Liver (tissue), 9 donors: Measurements from ENCODE around the gene CD101. TPM values are rescaled to one million over a fixed set of nuclear protein-coding genes. Genes with fewer than 3 reads are reported as not detected.

Experiments used
- DNase-seq: peaks from one replicate; pipeline ENCODE4 v3.0.0-alpha.2; 2017; ENCODE audit warnings: low spot score
- H3K27ac ChIP-seq, 2 donors: one replicate each; pipeline ENCODE4 v1.7.0; 2013; ENCODE audit warnings: inconsistent platforms in 2 of 2, low read length in 2 of 2, control low read depth in 1 of 2, low read depth in 1 of 2, mild to moderate bottlenecking in 1 of 2
- H3K27me3 ChIP-seq, 4 donors: one replicate each; pipeline versions ENCODE4 v1.6.1 to v1.7.0; 2013; ENCODE audit warnings: low read length in 3 of 4, inconsistent platforms in 1 of 4, mild to moderate bottlenecking in 1 of 4, moderate library complexity in 1 of 4; ENCODE audit not compliant: control insufficient read depth in 4 of 4, insufficient read depth in 4 of 4
- H3K36me3 ChIP-seq, 4 donors: one replicate each; pipeline versions ENCODE4 v1.6.1 to v1.7.0; 2013; ENCODE audit warnings: low read length in 3 of 4, mild to moderate bottlenecking in 3 of 4, low read depth in 1 of 4, moderate library complexity in 1 of 4; ENCODE audit not compliant: control insufficient read depth in 4 of 4, insufficient read depth in 3 of 4
- H3K4me1 ChIP-seq, 4 donors: one replicate each; pipeline versions ENCODE4 v1.6.1 to v1.7.0; 2013; ENCODE audit warnings: low read length in 3 of 4, mild to moderate bottlenecking in 3 of 4, moderate library complexity in 1 of 4; ENCODE audit not compliant: control insufficient read depth in 4 of 4, insufficient read depth in 4 of 4
- H3K4me3 ChIP-seq, 3 donors: one replicate each; pipeline versions ENCODE4 v1.6.1 to v1.7.0; 2013; ENCODE audit warnings: low read length in 3 of 3, control low read depth in 1 of 3, low read depth in 1 of 3, mild to moderate bottlenecking in 1 of 3
- H3K9ac ChIP-seq, 2 donors: one replicate each; pipeline ENCODE4 v1.7.0; 2013; ENCODE audit warnings: low read length in 2 of 2, mild to moderate bottlenecking in 2 of 2, moderate library complexity in 2 of 2, control low read depth in 1 of 2, low read depth in 1 of 2
- H3K9me3 ChIP-seq, 4 donors: one replicate each; pipeline versions ENCODE4 v1.6.1 to v1.7.0; 2013; ENCODE audit warnings: low read length in 3 of 4; ENCODE audit not compliant: control insufficient read depth in 4 of 4
- ATF3 ChIP-seq: IDR thresholded peaks from 2 replicates; pipeline ENCODE4 v1.6.1; 2016; ENCODE audit warnings: antibody characterized with exemption
- CTCF ChIP-seq: fragments of 150-350 bp; IDR thresholded peaks from 2 replicates; pipeline ENCODE4 v1.5.1; 2017; ENCODE audit warnings: improper control_type of control experiment, low read depth, low read length; ENCODE audit not compliant: missing input control
- EGR1 ChIP-seq, 2 donors: IDR thresholded peaks; 2 replicates each; pipeline ENCODE4 v1.6.1; 2016 to 2018; ENCODE audit warnings: antibody characterized with exemption in 2 of 2, low read depth in 2 of 2
- FOXA1 ChIP-seq: IDR thresholded peaks from 2 replicates; pipeline ENCODE4 v1.6.1; 2016; ENCODE audit warnings: antibody characterized with exemption
- FOXA2 ChIP-seq: IDR thresholded peaks from 2 replicates; pipeline ENCODE4 v1.6.1; 2016; ENCODE audit warnings: antibody characterized with exemption
- GABPA ChIP-seq, 2 donors: IDR thresholded peaks in 1 of 2; conservative IDR thresholded peaks in 1 of 2; 2 replicates each; pipeline ENCODE4 v1.6.1; 2016; ENCODE audit warnings: antibody characterized with exemption in 2 of 2, mild to moderate bottlenecking in 1 of 2, moderate library complexity in 1 of 2
- HNF4A ChIP-seq, 2 donors: conservative IDR thresholded peaks; 2 replicates each; pipeline ENCODE4 v1.6.1; 2016; ENCODE audit warnings: antibody characterized with exemption in 2 of 2, mild to moderate bottlenecking in 2 of 2
- HNF4G ChIP-seq: IDR thresholded peaks from 2 replicates; pipeline ENCODE4 v1.6.1; 2016; ENCODE audit warnings: antibody characterized with exemption
- JUND ChIP-seq, 2 donors: IDR thresholded peaks; 2 replicates each; pipeline ENCODE4 v1.6.1; 2016; ENCODE audit warnings: antibody characterized with exemption in 2 of 2
- MAX ChIP-seq: IDR thresholded peaks from 2 replicates; pipeline ENCODE4 v1.6.1; 2016; ENCODE audit warnings: antibody characterized with exemption
- NR2F2 ChIP-seq: IDR thresholded peaks from 2 replicates; pipeline ENCODE4 v1.6.1; 2016; ENCODE audit warnings: antibody characterized with exemption
- RAD21 ChIP-seq, 2 donors: IDR thresholded peaks; 2 replicates each; pipeline ENCODE4 v1.6.1; 2016; ENCODE audit warnings: antibody characterized with exemption in 2 of 2, mild to moderate bottlenecking in 2 of 2
- REST ChIP-seq: IDR thresholded peaks from 2 replicates; pipeline ENCODE4 v1.6.1; 2016; ENCODE audit warnings: antibody characterized with exemption, mild to moderate bottlenecking
- RXRA ChIP-seq, 2 donors: IDR thresholded peaks; 2 replicates each; pipeline ENCODE4 v1.6.1; 2017 to 2018; ENCODE audit warnings: antibody characterized with exemption in 2 of 2, mild to moderate bottlenecking in 1 of 2
- SP1 ChIP-seq: IDR thresholded peaks from 2 replicates; pipeline ENCODE4 v1.6.1; 2018; ENCODE audit warnings: antibody characterized with exemption, mild to moderate bottlenecking
- TAF1 ChIP-seq: conservative IDR thresholded peaks from 2 replicates; pipeline ENCODE4 v1.6.1; 2016; ENCODE audit warnings: antibody characterized with exemption, mild to moderate bottlenecking
- YY1 ChIP-seq: IDR thresholded peaks from 2 replicates; pipeline ENCODE4 v1.6.1; 2016; ENCODE audit warnings: antibody characterized with exemption, mild to moderate bottlenecking
- ZBTB33 ChIP-seq: IDR thresholded peaks from 2 replicates; pipeline ENCODE4 v1.6.1; 2016; ENCODE audit warnings: antibody characterized with exemption
- WGBS: extraction: QIAGEN DNeasy Blood & Tissue Kit; methylation state at CpG from one replicate; pipeline ENCODE4 v1.1.7; 2013; 5-methylcytosine and 5-hydroxymethylcytosine counted together
- polyA plus RNA-seq, 2 donors: library from polyadenylated mRNA; stranded (reverse) in 1 of 2; unstranded in 1 of 2; fragments of 200-250 nt in 1 of 2; fragments of >200 nt in 1 of 2; fragmentation: Nextera tagmentation in 1 of 2; extraction: Ambion mirVana in 1 of 2; gene quantifications; one replicate each; pipeline versions ENCODE4 v1.2.1 to v1.2.3, GENCODE V29; 2013 to 2015
- total RNA-seq, 2 donors: library from RNA; depleted of rRNA; stranded (reverse); fragments of >200 nt; gene quantifications; one replicate each; pipeline ENCODE4 v1.2.3, GENCODE V29; 2014
- donor health status: healthy.
- donor health status: healthy.
- donor health status: healthy.
- donor health status: healthy.
- donor health status: healthy.

Gene CD101
- total and polyA plus RNA-seq, 4 donors: 0.24 to 2.0 (median 0.65) TPM

GRCh38 chr1:117036018-117036461 is 34.5 kb downstream of the CD101 start:
- no peaks in the 10 kb centered on the region for H3K27me3 ChIP-seq
- H3K4me3 ChIP-seq: no peak overlapping the region
- H3K27ac ChIP-seq: no peak overlapping the region
- H3K36me3 ChIP-seq: no peaks in the 10 kb centered on the region
- no peaks in the 10 kb centered on the region for H3K4me1 ChIP-seq
- no peak overlapping the region for H3K9ac ChIP-seq
- H3K9me3 ChIP-seq: no peaks in the 10 kb centered on the region
- DNase-seq: no peak
- TF ChIP-seq GABPA (IDR thresholded peaks at IDR 0.05 in 1 of 2, conservative IDR thresholded peaks at IDR 0.05 in 1 of 2) (no peak), FOXA2 (no peak), JUND (IDR thresholded peaks at IDR 0.05) (no peak), SP1 (no peak), HNF4G (no peak), EGR1 (IDR thresholded peaks at IDR 0.05; ENCODE audit: low read depth in 2 of 2) (no peak), REST (no peak), RXRA (IDR thresholded peaks at IDR 0.05) (no peak), FOXA1 (no peak), HNF4A (conservative IDR thresholded peaks at IDR 0.05) (no peak), MAX (no peak), TAF1 (no peak), NR2F2 (no peak), ATF3 (no peak), ZBTB33 (no peak), CTCF (no peak), YY1 (no peak), RAD21 (IDR thresholded peaks at IDR 0.05) (no peak)
- WGBS: 74% methylated on average over 6 of the region's 6 CpGs
